H9 (cell line): ENCODE results near the gene POLDIP3. TPM values are rescaled to one million over a fixed set of nuclear protein-coding genes. Genes with fewer than 3 reads are reported as not detected.
A peak's percentile ranks its signal among the peaks of the same experiment; 100 is the strongest.

Source experiments
- DNase-seq: peaks from one replicate; pipeline ENCODE4 v3.0.0-alpha.2; 2017
- H2AFZ ChIP-seq: one replicate; pipeline ENCODE4 v1.6.1; 2013; ENCODE audit warnings: mild to moderate bottlenecking, low read length, control low read depth, moderate library complexity
- H2AK5ac ChIP-seq: 2 replicates; pipeline ENCODE4 v1.6.1; 2013; ENCODE audit warnings: low read length, control low read depth, mixed read lengths; ENCODE audit not compliant: insufficient read length
- H2BK120ac ChIP-seq: one replicate; pipeline ENCODE4 v1.6.1; 2013; ENCODE audit warnings: low read depth, mild to moderate bottlenecking, low read length, control low read depth, inconsistent platforms; ENCODE audit not compliant: poor library complexity, severe bottlenecking
- H2BK12ac ChIP-seq: 2 replicates; pipeline ENCODE4 v1.6.1; 2013; ENCODE audit warnings: low read length, control low read depth, mixed read lengths, low read depth; ENCODE audit not compliant: insufficient read length
- H2BK15ac ChIP-seq: 2 replicates; pipeline ENCODE4 v1.6.1; 2013; ENCODE audit warnings: low read depth, low read length, control low read depth
- H2BK20ac ChIP-seq: one replicate; pipeline ENCODE4 v1.6.1; 2013; ENCODE audit warnings: low read depth, mild to moderate bottlenecking, low read length, control low read depth, inconsistent platforms; ENCODE audit not compliant: poor library complexity, severe bottlenecking
- H2BK5ac ChIP-seq: 2 replicates; pipeline ENCODE4 v1.6.1; 2013; ENCODE audit warnings: low read length, control low read depth, mixed read lengths; ENCODE audit not compliant: insufficient read length
- H3K14ac ChIP-seq: 2 replicates; pipeline ENCODE4 v1.6.1; 2013; ENCODE audit warnings: low read length, control low read depth; ENCODE audit not compliant: insufficient read depth
- H3K18ac ChIP-seq: 2 replicates; pipeline ENCODE4 v1.6.1; 2013; ENCODE audit warnings: low read depth, mild to moderate bottlenecking, mixed read lengths, low read length, control low read depth; ENCODE audit not compliant: insufficient read length
- H3K23ac ChIP-seq: 2 replicates; pipeline ENCODE4 v1.6.1; 2013; ENCODE audit warnings: low read length, control low read depth, mixed read lengths, low read depth; ENCODE audit not compliant: insufficient read length
- H3K23me2 ChIP-seq: 2 replicates; pipeline ENCODE4 v1.6.1; 2013; ENCODE audit warnings: low read depth, mild to moderate bottlenecking, mixed read lengths, low read length, control low read depth; ENCODE audit not compliant: insufficient read length, poor library complexity, severe bottlenecking
- H3K27ac ChIP-seq: 2 replicates; pipeline ENCODE4 v1.5.1; 2013; ENCODE audit warnings: low read length, control low read depth, mixed read lengths, low read depth; ENCODE audit not compliant: insufficient read length
- H3K27me3 ChIP-seq: 2 replicates; pipeline ENCODE4 v1.6.1; 2013; ENCODE audit warnings: low read length, control low read depth, inconsistent platforms; ENCODE audit not compliant: insufficient read depth
- H3K4ac ChIP-seq: 2 replicates; pipeline ENCODE4 v1.6.1; 2013; ENCODE audit warnings: low read depth, mild to moderate bottlenecking, control low read depth, inconsistent platforms, low read length, moderate library complexity
- H3K4me1 ChIP-seq: 2 replicates; pipeline ENCODE4 v1.6.1; 2013; ENCODE audit warnings: low read length, control low read depth, inconsistent platforms; ENCODE audit not compliant: insufficient read depth
- H3K4me2 ChIP-seq: 2 replicates; pipeline ENCODE4 v1.6.1; 2013; ENCODE audit warnings: low read length, control low read depth, mixed read lengths; ENCODE audit not compliant: insufficient read length, insufficient read depth
- H3K56ac ChIP-seq: 2 replicates; pipeline ENCODE4 v1.6.1; 2013; ENCODE audit warnings: low read depth, mild to moderate bottlenecking, mixed read lengths, low read length, control low read depth; ENCODE audit not compliant: insufficient read length
- H3K79me1 ChIP-seq: 2 replicates; pipeline ENCODE4 v1.6.1; 2013; ENCODE audit warnings: low read depth, mild to moderate bottlenecking, moderate library complexity, low read length, control low read depth, inconsistent platforms; ENCODE audit not compliant: insufficient read depth, poor library complexity, severe bottlenecking
- H3K79me2 ChIP-seq: 2 replicates; pipeline ENCODE4 v1.6.1; 2013; ENCODE audit warnings: low read length, control low read depth, inconsistent platforms; ENCODE audit not compliant: insufficient read depth
- H3K9ac ChIP-seq: 2 replicates; pipeline ENCODE4 v1.6.1; 2013; ENCODE audit warnings: low read length, control low read depth, mixed read lengths; ENCODE audit not compliant: insufficient read length; ENCODE audit errors: extremely low read depth
- H3K9me3 ChIP-seq: one replicate; pipeline ENCODE4 v1.6.1; 2013; ENCODE audit warnings: low read depth, low read length, inconsistent platforms; ENCODE audit not compliant: control insufficient read depth
- H3T11ph ChIP-seq: one replicate; pipeline ENCODE4 v1.6.1; 2013; ENCODE audit warnings: mild to moderate bottlenecking, low read length, control low read depth, inconsistent platforms
- H4K20me1 ChIP-seq: one replicate; pipeline ENCODE4 v1.6.1; 2013; ENCODE audit not compliant: control insufficient read depth, insufficient read length, insufficient read depth
- H4K5ac ChIP-seq: 2 replicates; pipeline ENCODE4 v1.6.1; 2013; ENCODE audit warnings: low read depth, mild to moderate bottlenecking, mixed read lengths, low read length, control low read depth; ENCODE audit not compliant: insufficient read length
- H4K8ac ChIP-seq: replicated peaks from 2 replicates; pipeline ENCODE4 v1.6.1; 2013; ENCODE audit warnings: low read length, control low read depth, mixed read lengths, low read depth; ENCODE audit not compliant: insufficient read length
- H4K91ac ChIP-seq: 2 replicates; pipeline ENCODE4 v1.6.1; 2013; ENCODE audit warnings: low read depth, mild to moderate bottlenecking, moderate library complexity, mixed read lengths, low read length, control low read depth; ENCODE audit not compliant: insufficient read length
- H3K27ac Mint-ChIP-seq, 3 experiments: 2 replicates in 2 of 3; 3 replicates in 1 of 3; pipeline ENCODE4 v1.8.0; 2020 to 2021; ENCODE audit warnings: mixed read lengths in 3 of 3, mild to moderate bottlenecking in 1 of 3, moderate library complexity in 1 of 3
- H3K27me3 Mint-ChIP-seq: 2 replicates; pipeline ENCODE4 v1.8.0; 2021; ENCODE audit warnings: low read depth, mild to moderate bottlenecking, moderate library complexity, mixed read lengths
- H3K36me3 Mint-ChIP-seq, 3 experiments: 2 replicates in 2 of 3; 3 replicates in 1 of 3; pipeline ENCODE4 v1.8.0; 2020 to 2021; ENCODE audit warnings: low read depth in 3 of 3, mixed read lengths in 3 of 3; ENCODE audit not compliant: insufficient read depth in 1 of 3
- H3K4me1 Mint-ChIP-seq, 2 experiments: 2 replicates each; pipeline ENCODE4 v1.8.0; 2020; ENCODE audit warnings: mixed read lengths in 2 of 2
- H3K4me3 Mint-ChIP-seq, 2 experiments: 2 replicates in 1 of 2; 3 replicates in 1 of 2; pipeline ENCODE4 v1.8.0; 2020 to 2021; ENCODE audit warnings: mild to moderate bottlenecking in 2 of 2, mixed read lengths in 2 of 2, moderate library complexity in 1 of 2
- H3K9me3 Mint-ChIP-seq, 2 experiments: 2 replicates in 1 of 2; 3 replicates in 1 of 2; pipeline ENCODE4 v1.8.0; 2020; ENCODE audit warnings: mild to moderate bottlenecking in 2 of 2, mixed read lengths in 2 of 2, moderate library complexity in 1 of 2
- CTCF ChIP-seq: fragments of 200-600 bp; sonication (generic); conservative IDR thresholded peaks from 3 replicates; pipeline ENCODE4 v1.8.0; 2021; ENCODE audit warnings: antibody characterized with exemption, mild to moderate bottlenecking
- WGBS: extraction: QIAGEN DNeasy Blood & Tissue Kit; methylation state at CpG from one replicate; pipeline ENCODE4 v1.1.7; 2013; ENCODE audit warnings: missing lambda C conversion rate, low lambda C conversion rate, mixed read lengths; ENCODE audit not compliant: insufficient read length; ENCODE audit errors: extremely low coverage; 5-methylcytosine and 5-hydroxymethylcytosine counted together
- total RNA-seq: library from RNA; stranded (reverse); gene quantifications from 2 replicates; pipeline ENCODE4 v1.2.1, GENCODE V29; 2021

The POLDIP3 gene
- total RNA-seq, 1 experiment from 2014 or later: 90.8 TPM

- no peak overlapping the region for H2BK12ac ChIP-seq
- WGBS: no CpG with 5 or more reads among the region's 7 CpGs
- no peak overlapping the region for H3K18ac ChIP-seq
- H2AFZ ChIP-seq: no peak overlapping the region
- no peak overlapping the region for H3K14ac ChIP-seq
- H3K79me1 ChIP-seq: no peaks in the 10 kb centered on the region
- H3K27ac Mint-ChIP-seq: peak overlapping the region in 2 of 3 experiments; percentile 17 to 33; a peak in 2 of 7 replicates
- H3K4me3 Mint-ChIP-seq: peak overlapping the region in 1 of 2 experiments; percentile 53; a peak in 2 of 5 replicates
- H3K79me2 ChIP-seq: no peaks in the 10 kb centered on the region; the same call in 1 of the 2 replicates
- H2BK5ac ChIP-seq: no peak overlapping the region
- H3K23me2 ChIP-seq: peaks cover 13% of the 10 kb centered on the region
- H3K36me3 Mint-ChIP-seq: no peaks in the 10 kb centered on the region
- H3K4ac ChIP-seq: no peak overlapping the region
- no peak overlapping the region for H3K56ac ChIP-seq
- no peak overlapping the region for H4K8ac ChIP-seq
- DNase-seq: no peak
- no peak overlapping the region for H2BK120ac ChIP-seq
- no peak overlapping the region for H3T11ph ChIP-seq
- no peak overlapping the region for H2AK5ac ChIP-seq
- TF ChIP-seq CTCF: no peak
- no peak overlapping the region for H3K9ac ChIP-seq
- no peak overlapping the region for H4K91ac ChIP-seq
- H3K4me2 ChIP-seq: no peak overlapping the region
- peaks cover 2% of the 10 kb centered on the region; the same call in 1 of the 2 replicates for H3K27me3 Mint-ChIP-seq
- no peaks in the 10 kb centered on the region for H4K20me1 ChIP-seq
- H3K4me1 ChIP-seq: no peaks in the 10 kb centered on the region; the same call in 1 of the 2 replicates
- H3K23ac ChIP-seq: no peak overlapping the region
- H2BK15ac ChIP-seq: no peak overlapping the region
- no peaks in the 10 kb centered on the region; a peak in 1 of 5 replicates for H3K9me3 Mint-ChIP-seq
- H3K9me3 ChIP-seq: no peaks in the 10 kb centered on the region
- H4K5ac ChIP-seq: no peak overlapping the region
- H2BK20ac ChIP-seq: no peak overlapping the region
- no peak overlapping the region for H3K27ac ChIP-seq
- H3K27me3 ChIP-seq: no peaks in the 10 kb centered on the region
- H3K4me1 Mint-ChIP-seq: peaks cover 7 to 35% of the 10 kb centered on the region in 2 experiments
These were observed 36.5 kb upstream of the POLDIP3 start for GRCh38 chr22:42651134-42651533.
